HG02759 (cell line): ENCODE results near the gene RABEPK.
A peak's percentile ranks its signal among the peaks of the same experiment; 100 is the strongest.
"Not testable (repeated sequence)": the region's sequence is repeated elsewhere in the genome, so short reads cannot be mapped to it uniquely, and the experiment has no call there.

Experiments used
- ATAC-seq: cut with Tn5 transposase; IDR thresholded peaks from one replicate; pipeline ENCODE4 v1.9.1; 2021; ENCODE audit warnings: mild to moderate bottlenecking, moderate library complexity; ENCODE audit not compliant: unreplicated experiment

Gene RABEPK

DNA sequence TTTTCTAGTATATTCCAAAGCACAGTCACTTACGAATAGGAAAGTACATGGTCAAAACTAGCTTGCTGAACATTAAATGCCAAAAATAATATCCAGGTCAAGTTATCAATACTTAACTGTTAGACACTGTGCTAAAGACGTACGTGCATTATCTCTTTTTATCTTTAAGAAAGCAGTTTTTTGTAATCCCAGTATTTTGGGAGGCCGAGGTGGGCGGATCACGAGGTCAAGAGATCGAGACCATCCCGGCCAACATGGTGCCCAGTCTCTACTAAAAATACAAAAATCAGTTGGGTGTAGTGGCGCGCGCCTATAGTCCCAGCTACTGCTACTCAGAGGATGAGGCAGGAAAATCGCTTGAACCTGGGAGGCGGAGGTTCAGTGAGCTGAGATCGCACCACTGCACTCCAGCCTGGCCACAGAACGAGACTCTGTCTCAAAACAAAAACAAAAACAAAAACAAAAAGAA, 43.5 kb downstream of the RABEPK start:
- no peak for ATAC-seq

DNA sequence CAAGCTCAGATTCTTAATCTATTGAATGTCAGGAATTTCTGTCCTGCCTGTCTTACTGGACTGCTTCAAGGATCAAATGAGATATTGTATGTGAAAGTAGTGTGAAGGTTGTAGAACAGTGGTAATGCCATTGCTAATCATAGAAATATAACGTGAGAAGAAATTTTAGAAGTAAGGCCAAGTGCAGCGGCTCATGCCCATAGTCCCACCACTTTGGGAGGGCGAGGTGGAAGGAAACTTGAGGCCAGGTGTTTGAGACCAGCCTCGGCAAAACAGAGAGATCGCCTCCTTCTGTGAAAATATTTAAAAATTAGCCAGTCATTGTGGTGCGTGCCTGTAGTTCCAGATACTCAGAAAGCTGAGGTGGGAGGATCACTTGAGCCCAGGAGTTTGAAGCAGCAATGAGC, 45.9 kb downstream of the RABEPK start:
- ATAC-seq, result no peak

DNA sequence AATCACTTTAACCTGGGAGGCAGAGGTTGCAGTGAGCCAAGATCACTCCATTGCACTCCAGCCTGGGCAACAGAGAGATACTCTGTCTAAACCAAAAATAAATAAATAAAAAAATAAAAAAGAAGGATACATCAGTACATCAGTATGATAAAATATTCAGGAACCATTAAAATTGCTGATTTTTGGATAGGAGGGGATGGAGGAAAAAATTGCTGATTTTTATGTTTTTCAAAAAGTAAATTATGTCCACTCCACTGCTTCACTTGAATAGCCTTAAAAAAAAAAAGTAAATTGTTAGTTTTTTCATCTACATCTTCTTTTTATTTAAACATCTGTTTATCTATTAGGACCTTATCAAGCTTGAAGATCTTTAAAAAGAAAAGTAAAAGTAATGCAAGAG, 53.9 kb downstream of the RABEPK start:
- no peak for ATAC-seq

DNA sequence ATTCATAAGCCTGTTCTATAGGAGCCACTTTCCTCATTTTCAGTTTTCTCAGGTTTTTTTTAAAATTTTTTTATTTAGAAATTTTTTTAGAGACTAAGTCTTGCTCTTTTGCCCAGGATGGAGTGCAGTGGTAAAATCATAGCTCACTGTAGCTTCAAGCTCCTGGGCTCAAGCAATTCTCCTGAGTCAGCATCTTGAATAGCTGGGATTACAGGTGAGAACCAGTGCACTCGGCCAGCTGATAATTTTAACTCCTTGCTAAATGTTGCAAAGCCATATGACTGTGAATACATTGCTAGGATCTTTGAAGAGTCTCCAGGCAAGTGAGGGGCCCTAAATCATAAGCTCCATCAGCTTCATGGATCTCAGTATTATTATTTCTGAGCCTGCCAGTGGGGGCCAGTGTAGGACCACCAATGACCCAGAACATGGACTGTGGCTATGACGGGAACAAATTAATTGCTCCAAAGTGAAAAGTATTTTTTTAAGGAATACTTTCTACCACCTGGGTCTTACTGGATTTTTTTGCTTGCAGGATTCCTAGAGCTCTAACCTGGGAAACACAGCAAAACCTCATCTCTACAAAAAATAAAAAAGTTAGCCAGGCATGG, 55.5 kb downstream of the RABEPK start:
- ATAC-seq, result no peak

DNA sequence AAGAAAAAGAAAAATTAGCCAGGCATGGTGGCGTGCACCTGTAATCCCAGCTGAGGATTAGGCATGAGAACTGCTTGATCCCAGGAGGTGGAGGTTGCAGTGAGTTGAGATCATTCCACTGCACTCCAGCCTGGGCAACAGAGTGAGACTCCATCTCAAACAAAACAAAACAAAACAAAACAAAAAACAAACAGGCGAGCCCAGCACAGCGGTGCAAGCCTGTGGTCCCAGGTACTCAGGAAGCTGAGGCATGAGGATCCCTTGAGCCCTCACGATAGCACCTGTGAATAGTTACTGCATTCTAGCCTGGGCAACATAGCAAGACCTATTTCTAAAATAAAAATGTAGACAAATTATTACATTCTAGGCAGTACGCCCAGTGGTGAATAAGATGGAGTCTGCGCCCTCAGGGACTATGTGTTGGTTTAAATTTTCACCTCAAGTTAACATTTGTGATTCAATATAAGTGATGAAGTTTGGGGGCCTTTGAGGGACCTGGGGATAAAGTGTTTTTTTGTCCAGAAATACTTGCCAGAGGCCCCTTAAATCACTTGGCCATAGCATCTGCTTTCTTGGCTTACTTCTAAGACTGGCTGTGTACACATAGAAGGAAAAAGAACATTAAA, 57.9 kb downstream of the RABEPK start:
- no peak for ATAC-seq

DNA sequence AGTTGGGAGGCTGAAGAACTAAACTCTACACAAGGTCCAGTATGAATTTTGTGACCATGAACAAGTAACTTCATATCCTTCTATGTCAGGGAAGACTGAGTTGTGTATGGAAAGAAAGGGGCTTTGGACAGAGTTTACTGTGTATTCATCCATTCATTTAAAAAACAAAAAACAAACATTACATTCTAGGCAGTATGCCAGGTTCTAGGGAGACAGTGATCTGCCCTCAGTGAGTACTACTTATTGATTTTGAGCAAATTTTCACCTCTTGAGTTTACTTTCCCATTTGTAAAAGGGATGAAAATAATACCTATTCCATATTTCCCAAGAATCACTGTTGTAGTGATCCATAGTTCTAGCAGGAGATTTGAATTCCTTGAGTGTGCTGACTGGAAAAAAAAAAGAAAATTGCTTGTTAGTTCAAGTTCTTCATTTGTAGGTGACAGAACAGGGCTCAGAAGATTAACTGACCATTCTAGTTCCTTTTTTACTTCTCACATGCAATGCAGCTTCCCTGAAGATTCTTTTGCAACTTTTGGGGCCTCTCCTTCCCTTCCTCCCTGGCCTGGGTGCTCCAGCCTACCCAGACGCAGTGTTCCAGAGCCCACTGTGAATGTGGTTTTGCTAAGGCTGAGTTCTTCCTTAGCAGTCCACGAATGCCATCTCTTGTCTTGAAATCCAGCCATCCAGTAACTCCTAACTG, 58.6 kb downstream of the RABEPK start:
- no peak for ATAC-seq

DNA sequence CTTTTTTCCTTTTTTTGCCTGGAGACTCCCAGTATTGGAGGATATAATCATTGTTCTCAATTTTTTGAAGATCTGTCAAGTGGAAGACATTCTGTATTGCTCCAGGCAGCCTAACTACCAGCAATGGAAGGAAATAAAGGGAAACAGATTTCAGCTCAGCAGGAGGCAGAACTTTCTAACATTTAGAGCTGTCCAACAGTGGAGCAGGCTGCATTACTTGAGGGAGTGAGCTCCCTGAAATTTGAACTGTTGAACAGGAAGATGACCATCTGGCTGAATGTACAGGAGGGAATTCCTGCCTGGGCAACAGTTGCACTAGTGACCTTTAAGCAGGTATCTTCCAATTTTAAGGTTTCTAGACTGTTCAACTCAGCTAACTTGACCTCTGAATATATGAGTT, 60.2 kb downstream of the RABEPK start:
- no peak for ATAC-seq

DNA sequence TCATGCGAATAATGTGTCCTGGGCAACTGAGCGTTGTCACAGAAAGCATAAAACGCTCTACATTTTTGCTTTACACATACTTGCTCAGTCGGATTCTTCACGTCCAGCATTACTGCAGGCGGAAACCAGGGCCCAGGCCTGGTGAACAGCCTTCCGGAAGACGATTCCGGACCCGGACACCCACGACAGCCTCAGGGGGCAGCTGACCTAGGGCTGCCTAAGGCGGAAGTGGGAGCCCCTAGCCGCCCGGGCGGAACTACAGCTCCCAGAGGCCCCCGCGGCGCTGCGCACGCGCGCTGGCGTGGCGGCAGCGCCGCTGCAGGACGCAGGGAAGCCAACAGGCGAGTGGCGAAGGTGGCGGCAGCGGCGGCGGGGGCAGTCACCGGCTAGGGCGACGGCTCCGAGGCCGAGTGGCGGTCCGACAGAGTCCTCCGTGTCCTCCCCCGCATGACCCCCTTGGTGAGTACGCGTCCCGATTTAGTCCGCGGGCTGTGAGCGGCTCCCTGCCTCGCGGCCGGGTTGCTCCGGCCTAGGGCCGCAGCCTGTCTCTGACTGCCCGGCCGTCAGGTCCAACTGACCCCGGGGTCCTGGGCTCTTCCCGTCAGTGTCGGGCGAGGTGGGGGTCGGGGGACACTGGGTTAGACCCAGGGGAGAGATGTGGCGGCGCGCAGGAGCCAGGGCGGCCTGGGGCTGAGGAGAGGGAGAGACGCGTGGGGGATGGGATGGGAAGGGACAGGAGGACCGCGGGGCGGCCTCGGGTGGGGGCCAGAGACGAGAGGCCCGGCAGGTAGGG, 61.4 kb downstream of the RABEPK start, which contains the start of gene GAPVD1:
Gene GAPVD1 (plus strand): TSS at position 326 of the 793 bp plus-strand sequence. CDS start 37,096 bp downstream, outside the sequence.
- peak; percentile 95 for ATAC-seq

DNA sequence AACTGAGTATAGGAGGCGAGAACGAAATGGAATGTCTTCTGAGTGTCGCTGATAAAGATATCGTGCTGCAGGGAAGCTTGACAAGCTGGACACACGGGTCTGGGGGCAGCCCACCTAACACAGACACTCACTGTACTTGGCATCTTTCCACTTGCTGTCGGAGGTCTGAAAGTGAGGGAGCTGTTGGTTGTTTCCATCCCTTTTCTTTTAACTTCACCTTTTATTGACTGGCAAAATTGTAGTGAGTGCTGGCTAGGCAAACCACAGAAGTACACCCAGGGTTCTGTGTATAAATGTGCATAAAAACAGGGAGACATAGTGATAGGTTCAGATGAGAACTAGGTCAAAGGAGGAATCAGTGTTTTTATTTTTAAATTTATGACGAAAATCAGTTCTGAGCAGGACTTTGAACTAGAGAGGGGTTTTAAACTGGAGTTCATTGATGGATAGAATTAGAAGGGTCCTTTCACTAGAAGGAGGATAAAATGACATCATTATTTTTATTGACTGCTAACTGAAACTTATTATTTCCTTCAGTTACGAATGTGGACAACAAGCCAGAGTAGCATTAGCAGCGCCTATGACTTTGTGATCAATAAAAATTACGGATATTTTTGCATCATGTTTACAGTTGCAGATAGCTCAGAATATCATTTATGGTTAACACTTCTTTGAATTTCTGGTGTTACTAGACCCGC, 62.1 kb downstream of the RABEPK start:
- ATAC-seq, result no peak

DNA sequence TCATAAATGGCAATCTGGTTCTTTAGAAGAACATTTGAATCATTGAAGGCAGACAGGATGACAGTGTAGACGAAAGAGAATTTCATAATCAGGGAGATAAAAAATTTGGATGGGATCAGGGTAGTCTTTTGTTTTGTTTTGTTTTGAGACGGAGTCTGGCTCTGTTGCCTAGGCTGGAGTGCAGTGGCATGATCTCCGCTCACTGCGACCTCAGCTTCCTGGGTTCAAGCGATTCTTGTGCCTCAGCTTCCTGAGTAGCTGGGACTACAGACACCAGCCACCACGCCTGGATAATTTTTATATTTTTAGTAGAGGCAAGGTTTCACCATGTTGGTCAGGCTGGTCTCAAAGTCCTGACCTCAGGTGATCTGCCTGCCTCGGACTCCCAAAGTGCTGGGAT, 63.7 kb downstream of the RABEPK start:
- ATAC-seq, result not testable (repeated sequence)

DNA sequence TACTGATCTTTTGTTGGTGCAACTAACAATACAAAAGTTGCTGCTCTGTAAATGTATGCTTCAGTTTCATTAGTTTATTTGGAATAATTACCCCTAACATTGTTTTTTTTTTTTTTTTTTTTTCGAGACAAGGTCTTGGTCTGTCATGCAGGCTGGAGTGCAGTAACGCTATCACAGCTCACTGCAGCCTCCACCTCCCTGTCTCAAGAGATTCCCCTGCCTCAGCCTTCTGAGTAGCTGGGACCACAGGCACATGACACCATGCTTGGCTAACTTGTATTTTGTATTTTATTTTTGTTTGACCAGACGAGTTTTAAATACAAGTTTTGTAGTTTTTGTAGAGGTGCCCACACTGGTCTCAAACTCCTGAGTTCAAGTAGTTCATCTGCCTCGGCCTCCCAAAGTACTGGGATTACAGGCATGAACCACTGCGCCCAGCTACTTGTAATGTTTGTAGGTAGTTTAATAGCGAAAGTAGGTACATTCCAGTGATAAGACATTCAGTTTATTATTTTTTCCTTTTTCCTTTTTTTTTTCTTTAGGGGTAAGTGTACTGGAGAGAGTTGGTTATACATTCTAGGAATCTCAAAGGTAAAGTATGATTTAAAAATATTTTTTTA, 68.2 kb downstream of the RABEPK start:
- ATAC-seq, result no peak

DNA sequence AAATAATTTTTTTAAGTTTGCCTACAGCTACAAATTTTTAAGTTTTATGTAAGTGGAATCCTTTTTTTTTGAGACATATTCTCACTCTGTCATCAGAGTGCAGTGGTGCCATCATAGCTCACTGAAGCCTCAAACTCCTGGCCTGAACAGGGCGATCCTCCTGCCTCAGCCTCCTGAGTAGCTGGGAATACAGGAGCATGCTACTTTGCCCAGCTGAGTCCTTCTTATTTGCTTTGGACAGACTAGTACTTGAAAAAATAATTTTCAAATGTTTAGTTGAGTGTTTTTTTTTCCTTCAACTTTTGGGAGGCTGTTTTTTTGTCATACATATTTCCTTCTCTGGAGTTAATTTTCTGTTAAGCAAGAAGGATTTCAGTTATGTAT, 68.7 kb downstream of the RABEPK start:
- no peak for ATAC-seq

DNA sequence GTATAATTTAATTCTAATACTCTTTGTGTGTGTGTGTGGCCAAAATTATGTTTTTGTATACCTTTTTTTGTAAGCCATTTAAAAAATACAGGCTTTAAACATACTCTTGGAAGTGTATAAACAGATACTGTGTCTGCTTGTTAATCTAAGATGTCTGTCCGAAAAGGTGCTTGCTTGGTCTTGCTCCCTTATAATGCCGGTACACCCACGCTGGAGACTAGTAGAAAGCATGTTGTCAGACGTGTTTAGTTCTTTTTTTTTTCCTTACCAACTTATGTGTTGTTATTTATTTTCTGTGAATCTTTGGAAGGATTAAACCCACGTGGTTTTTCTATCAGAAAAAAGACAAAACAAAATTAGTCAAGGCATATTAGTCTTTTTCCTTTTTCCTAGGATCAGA, 70.7 kb downstream of the RABEPK start:
- no peak for ATAC-seq

DNA sequence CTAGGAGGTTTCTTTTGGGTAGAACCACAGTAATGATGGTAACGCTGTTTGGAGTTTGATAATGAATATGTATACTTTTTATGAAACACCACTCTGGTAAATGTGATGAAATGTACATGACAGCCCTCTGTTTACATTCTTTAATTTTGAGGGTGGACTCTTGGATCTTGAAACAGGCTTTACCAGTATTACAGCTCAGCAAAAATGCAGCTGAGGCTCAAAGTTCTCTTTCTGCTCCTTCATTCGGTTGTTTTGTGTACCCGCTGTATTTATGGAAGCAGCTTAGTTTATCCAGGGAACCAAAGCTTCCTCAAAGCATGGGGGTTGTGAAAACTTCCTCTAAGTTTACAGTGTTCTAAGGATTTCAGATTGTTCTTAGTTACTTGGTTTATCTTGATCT, 72.4 kb downstream of the RABEPK start:
- ATAC-seq, result no peak

DNA sequence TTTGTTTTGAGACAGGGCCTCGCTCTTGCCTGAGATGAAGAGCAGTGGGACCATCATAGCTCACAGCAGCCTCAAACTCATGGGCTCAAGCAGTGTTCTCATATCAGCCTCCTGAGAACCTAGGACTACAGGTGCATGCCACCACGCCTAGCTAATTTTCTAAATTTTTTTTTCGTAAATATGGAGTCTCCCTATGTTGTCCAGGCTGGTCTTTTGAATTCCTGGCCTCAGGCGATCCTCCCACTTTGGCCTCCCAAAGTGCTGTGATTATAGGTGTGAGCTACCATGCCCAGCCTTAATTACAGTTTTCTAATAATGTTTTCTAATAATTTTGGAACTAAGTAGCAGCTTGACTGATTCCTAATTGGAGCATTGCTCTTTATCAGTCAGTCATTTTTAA, 76.4 kb downstream of the RABEPK start:
- ATAC-seq, result no peak

DNA sequence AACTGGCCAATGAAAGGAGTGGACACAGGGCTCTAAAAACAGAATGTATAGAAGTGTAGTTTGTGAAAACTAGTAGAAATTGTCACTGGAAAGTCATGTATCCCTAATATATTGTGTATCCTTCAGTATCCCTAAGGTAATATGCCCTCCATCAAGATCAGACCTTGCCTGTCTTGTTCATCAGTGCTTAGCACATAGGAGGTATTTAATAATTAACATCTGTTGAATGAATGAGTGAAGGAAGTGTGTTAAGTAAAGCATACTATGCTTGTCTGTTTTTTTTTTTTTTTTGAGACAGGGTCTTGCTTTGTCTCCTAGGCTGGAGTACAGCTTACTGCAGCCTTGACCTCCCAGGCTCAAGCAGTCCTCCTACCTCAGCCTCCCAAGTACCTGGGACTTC, 77.1 kb downstream of the RABEPK start:
- ATAC-seq, result no peak

DNA sequence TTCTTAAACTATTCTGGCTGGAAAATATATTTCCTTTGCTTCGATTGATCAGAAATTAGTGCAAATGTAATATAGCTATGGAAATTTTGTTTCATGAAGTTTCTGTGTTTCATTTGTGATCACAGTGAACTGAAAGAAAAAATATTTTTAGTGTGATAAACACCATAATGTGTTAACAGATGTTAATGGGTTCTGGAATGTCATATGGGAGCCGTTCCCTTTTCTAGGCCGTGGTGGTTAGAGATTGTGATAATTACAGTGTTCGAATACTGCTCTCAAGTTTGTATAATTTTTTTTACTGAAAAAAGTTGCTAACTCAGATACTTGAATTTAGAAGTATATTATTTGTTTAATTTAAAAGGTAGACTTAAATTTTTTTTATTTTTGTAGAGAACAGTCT, 80.6 kb downstream of the RABEPK start:
- no peak for ATAC-seq
